CD4-positive, alpha-beta T cell (primary cell): ENCODE data around the gene FXYD3. TPM values are rescaled to one million over a fixed set of nuclear protein-coding genes. Genes with fewer than 3 reads are reported as not detected.

Source experiments
- ATAC-seq: fragments of 200-7000 bp; cut with Tn5 transposase; one replicate; pipeline ENCODE4 v1.10.0; 2022; ENCODE audit warnings: mild to moderate bottlenecking; ENCODE audit not compliant: poor library complexity
- CTCF ChIA-PET: fragments of 350-600 bp; sonication (Branson Sonifier 250); formaldehyde crosslinking; loops from one replicate; lab custom pipeline; 2021; ENCODE audit warnings: antibody characterized with exemption, inconsistent platforms; lab: Charles Lee
- POLR2A ChIA-PET: fragments of 350-600 bp; sonication (Branson Sonifier 250); formaldehyde crosslinking; loops from one replicate; lab custom pipeline; 2021; ENCODE audit warnings: antibody characterized with exemption, inconsistent platforms; lab: Charles Lee
- DNase-seq, 14 experiments: peaks; one replicate each; pipeline ENCODE4 v3.0.0-alpha.2; 2013 to 2020; ENCODE audit warnings: mixed read lengths in 2 of 14
- H3K27ac ChIP-seq, 2 donors: one replicate each; pipeline versions ENCODE4 v1.5.1 to v1.7.0; 2013; ENCODE audit warnings: low read length in 2 of 2, low read depth in 1 of 2, mild to moderate bottlenecking in 1 of 2
- H3K27me3 ChIP-seq, 2 experiments: 1 replicate in 1 of 2; 2 replicates in 1 of 2; pipeline versions ENCODE4 v1.6.1 to v1.7.0; 2013; ENCODE audit warnings: low read length in 2 of 2, control low read depth in 1 of 2, mild to moderate bottlenecking in 1 of 2, moderate library complexity in 1 of 2; ENCODE audit not compliant: insufficient read depth in 2 of 2, control insufficient read depth in 1 of 2
- H3K36me3 ChIP-seq: one replicate; pipeline ENCODE4 v1.6.1; 2013; ENCODE audit warnings: low read length, control low read depth; ENCODE audit not compliant: insufficient read depth
- H3K4me1 ChIP-seq: one replicate; pipeline ENCODE4 v1.6.1; 2013; ENCODE audit warnings: low read length, control low read depth; ENCODE audit not compliant: insufficient read depth
- H3K4me3 ChIP-seq: one replicate; pipeline ENCODE4 v1.5.1; 2013; ENCODE audit warnings: mild to moderate bottlenecking, low read length, moderate library complexity
- H3K9me3 ChIP-seq, 2 experiments: 1 replicate in 1 of 2; 2 replicates in 1 of 2; pipeline versions ENCODE4 v1.6.1 to v1.7.0; 2013; ENCODE audit warnings: low read length in 2 of 2, mild to moderate bottlenecking in 2 of 2, control low read depth in 1 of 2, moderate library complexity in 1 of 2; ENCODE audit not compliant: control insufficient read depth in 1 of 2, insufficient read depth in 1 of 2
- H3K27ac Mint-ChIP-seq: one replicate; pipeline ENCODE4 v1.8.0; 2020; ENCODE audit warnings: mixed read lengths
- H3K27me3 Mint-ChIP-seq: one replicate; pipeline ENCODE4 v1.8.0; 2021; ENCODE audit warnings: mixed read lengths
- H3K36me3 Mint-ChIP-seq: one replicate; pipeline ENCODE4 v1.8.0; 2021; ENCODE audit warnings: low read depth, mixed read lengths
- H3K4me1 Mint-ChIP-seq: one replicate; pipeline ENCODE4 v1.8.0; 2021; ENCODE audit warnings: low read depth, mixed read lengths
- H3K4me3 Mint-ChIP-seq: one replicate; pipeline ENCODE4 v1.8.0; 2020; ENCODE audit warnings: mild to moderate bottlenecking, mixed read lengths
- H3K9me3 Mint-ChIP-seq: one replicate; pipeline ENCODE4 v1.8.0; 2020; ENCODE audit warnings: mixed read lengths
- CTCF ChIP-seq: fragments of 200-600 bp; IDR thresholded peaks from one replicate; pipeline ENCODE4 v1.8.0; 2022; ENCODE audit warnings: antibody characterized with exemption, mild to moderate bottlenecking
- intact Hi-C, 2 experiments: fragments of 100-400 bp; cut with DNase I in 1 of 2; cut with micrococcal nuclease in 1 of 2; formaldehyde crosslinking; loops; one replicate each; pipeline versions ENCODE4 v1.15.1 to v1.9.0; 2023 to 2025; cut with DNase I, micrococcal nuclease
- total RNA-seq, 174 experiments: library from RNA in 2 of 174; stranded (reverse) in 2 of 174; gene quantifications; one replicate each; pipeline ENCODE4 v1.2.3 and lab custom pipeline; 2021 to 2026

The FXYD3 gene
- total RNA-seq, 2 experiments from 2014 or later, result not detected

- no peak overlapping the region for H3K4me3 Mint-ChIP-seq
- ChIA-PET POLR2A (no interaction called here), CTCF (no interaction called here)
Observed at GRCh38 chr19:35106291-35106583, 9.4 kb upstream of the FXYD3 start.

GRCh38 chr19:35106898-35107541, 8.6 kb upstream of the FXYD3 start:
- ATAC-seq, result no peak
- Mint-ChIP-seq H3K27me3 (no peaks in the 10 kb centered on the region), H3K36me3 (no peaks in the 10 kb centered on the region), H3K4me1 (no peaks in the 10 kb centered on the region), H3K4me3 (no peak overlapping the region), H3K27ac (no peak overlapping the region), H3K9me3 (no peaks in the 10 kb centered on the region)
- Histone ChIP-seq H3K9me3 (peaks cover 0 to 15% of the 10 kb centered on the region in 2 experiments), H3K36me3 (no peaks in the 10 kb centered on the region), H3K27me3 (peaks cover 0 to 2% of the 10 kb centered on the region in 2 experiments), H3K4me1 (no peaks in the 10 kb centered on the region), H3K4me3 (no peak overlapping the region), H3K27ac (no peak overlapping the region)
- ChIA-PET POLR2A (no interaction called here), CTCF (no interaction called here)
- no peak for TF ChIP-seq CTCF
- no peak for DNase-seq
- intact Hi-C loops, result no loop called here

More at GRCh38 chr19:35106291-35106583, 9.4 kb upstream of the FXYD3 start:
- no peaks in the 10 kb centered on the region for H3K9me3 Mint-ChIP-seq
- H3K27me3 Mint-ChIP-seq, result no peaks in the 10 kb centered on the region
- no peak overlapping the region for H3K27ac Mint-ChIP-seq
- Histone ChIP-seq H3K27me3 (peaks cover 0 to 2% of the 10 kb centered on the region in 2 experiments), H3K36me3 (no peaks in the 10 kb centered on the region), H3K4me3 (no peak overlapping the region), H3K27ac (no peak overlapping the region), H3K9me3 (peaks cover 0 to 15% of the 10 kb centered on the region in 2 experiments), H3K4me1 (no peaks in the 10 kb centered on the region)
- no peaks in the 10 kb centered on the region for H3K4me1 Mint-ChIP-seq
- H3K36me3 Mint-ChIP-seq, result no peaks in the 10 kb centered on the region
- ATAC-seq (no peak), DNase-seq (no peak)
- intact Hi-C loops, result no loop called here
- no peak for TF ChIP-seq CTCF

GRCh38 chr19:35107545-35107944, 8.1 kb upstream of the FXYD3 start:
- Histone ChIP-seq H3K27me3 (peaks cover 0 to 2% of the 10 kb centered on the region in 2 experiments), H3K9me3 (peaks cover 0 to 15% of the 10 kb centered on the region in 2 experiments), H3K4me3 (no peak overlapping the region), H3K27ac (no peak overlapping the region), H3K36me3 (no peaks in the 10 kb centered on the region), H3K4me1 (no peaks in the 10 kb centered on the region)
- ATAC-seq, result no peak
- POLR2A ChIA-PET, result no interaction called here
- Mint-ChIP-seq H3K4me3 (no peak overlapping the region), H3K27ac (no peak overlapping the region), H3K27me3 (no peaks in the 10 kb centered on the region), H3K36me3 (no peaks in the 10 kb centered on the region), H3K9me3 (no peaks in the 10 kb centered on the region), H3K4me1 (no peaks in the 10 kb centered on the region)
- no peak for TF ChIP-seq CTCF
- no peak for DNase-seq
- intact Hi-C loops, result no loop called here
- CTCF ChIA-PET, result no interaction called here
